ENCODE results near the gene LENG1. TPM values are rescaled to one million over a fixed set of nuclear protein-coding genes. Genes with fewer than 3 reads are reported as not detected.
A peak's percentile ranks its signal among the peaks of the same experiment; 100 is the strongest.
"Not testable (repeated sequence)": the region's sequence is repeated elsewhere in the genome, so short reads cannot be mapped to it uniquely, and the experiment has no call there.

The LENG1 gene
- total and polyA plus RNA-seq, 12 donors: 5.4 to 16.9 (median 7.2) TPM

- intact Hi-C loops (cut with DNase I): no loop called here
These were observed 37.0 kb upstream of the LENG1 start for GRCh38 chr19:54196536-54196935.

GRCh38 chr19:54194463-54194862 is 34.9 kb upstream of the LENG1 start:
- H3K27me3 ChIP-seq; H3K27ac ChIP-seq; DNase-seq; intact Hi-C loops (cut with DNase I); H3K4me3 ChIP-seq; ATAC-seq; H3K9me3 ChIP-seq: not testable (repeated sequence)
- H3K36me3 ChIP-seq: peaks cover 0 to 37% (median 8%) of the 10 kb centered on the region in 9 donors
- 94 to 96% methylated on average over 12 of the region's 12 CpGs for WGBS, 2 donors
- peaks cover 10 to 14% (median 13%) of the 10 kb centered on the region in 9 donors for H3K4me1 ChIP-seq

More at GRCh38 chr19:54196536-54196935, 37.0 kb upstream of the LENG1 start:
- H3K9me3 ChIP-seq: no peaks in the 10 kb centered on the region
- no peak for TF ChIP-seq CTCF (IDR thresholded peaks at IDR 0.05)
- peaks cover 0 to 41% (median 8%) of the 10 kb centered on the region in 9 donors for H3K36me3 ChIP-seq
- H3K4me1 ChIP-seq: peaks cover 12 to 23% (median 18%) of the 10 kb centered on the region in 9 donors
- DNase-seq (no peak), ATAC-seq (no peak)
- no peak overlapping the region for H3K4me3 ChIP-seq
- 95 to 98% methylated on average over 7 of the region's 7 CpGs for WGBS, 2 donors
- H3K27me3 ChIP-seq: no peaks in the 10 kb centered on the region
- H3K27ac ChIP-seq: no peak overlapping the region

GRCh38 chr19:54193011-54193410 is 33.5 kb upstream of the LENG1 start:
- ATAC-seq: no peak
- Histone ChIP-seq H3K4me3 (no peak overlapping the region), H3K9me3 (no peaks in the 10 kb centered on the region), H3K36me3 (peaks cover 0 to 37% (median 8%) of the 10 kb centered on the region in 9 donors), H3K27ac (no peak overlapping the region), H3K27me3 (no peaks in the 10 kb centered on the region), H3K4me1 (peaks cover 10 to 25% (median 21%) of the 10 kb centered on the region in 9 donors)
- DNase-seq: no peak
- WGBS, 2 donors: 95 to 97% methylated on average over 11 of the region's 11 CpGs
- no peak for TF ChIP-seq CTCF (IDR thresholded peaks at IDR 0.05)
- intact Hi-C loops (cut with DNase I): no loop called here

- intact Hi-C loops (cut with DNase I): loop anchor here in 3 of 10 donors (1.0 kb wide), 2 partner anchors 7 to 8 kb away; partner anchors contain the start of gene RPS9 (in 2 of the 3)
These were observed 32.4 kb upstream of the LENG1 start for GRCh38 chr19:54191811-54192453.

More at GRCh38 chr19:54191811-54192453, 32.4 kb upstream of the LENG1 start:
- peaks cover 10 to 30% (median 22%) of the 10 kb centered on the region in 9 donors for H3K4me1 ChIP-seq
- ATAC-seq: no peak
- DNase-seq: no peak
- peak overlapping the region; percentile 92 to 100 (median 96) for H3K27ac ChIP-seq
- TF ChIP-seq CTCF (IDR thresholded peaks at IDR 0.05): no peak
- WGBS, 2 donors: 67% methylated on average over 19 of the region's 19 CpGs
- H3K36me3 ChIP-seq: peaks cover 0 to 43% (median 8%) of the 10 kb centered on the region in 9 donors
- no peaks in the 10 kb centered on the region for H3K9me3 ChIP-seq
- peak overlapping the region; percentile 77 to 95 (median 86) for H3K4me3 ChIP-seq
- no peaks in the 10 kb centered on the region for H3K27me3 ChIP-seq

All from heart right ventricle (tissue), 16 donors.